Measurements from ENCODE around the gene APOL1.

Gene APOL1

GRCh38 chr22:36293606-36294292 lies 40.8 kb downstream of the APOL1 start:
- DNase-seq: no peak

GRCh38 chr22:36294293-36294620 lies 41.3 kb downstream of the APOL1 start:
- DNase-seq: no peak

GRCh38 chr22:36294801-36295200 lies 41.9 kb downstream of the APOL1 start:
- DNase-seq: no peak

- no peak for DNase-seq
Measured at GRCh38 chr22:36295247-36295646, 42.3 kb downstream of the APOL1 start.

- DNase-seq: no peak
Measured at GRCh38 chr22:36296690-36297089, 43.8 kb downstream of the APOL1 start.

- DNase-seq: no peak
Measured at GRCh38 chr22:36297568-36297967, 44.6 kb downstream of the APOL1 start.

GRCh38 chr22:36298118-36298517 lies 45.2 kb downstream of the APOL1 start:
- no peak for DNase-seq

GRCh38 chr22:36298601-36299000 lies 45.7 kb downstream of the APOL1 start:
- DNase-seq: no peak

- DNase-seq: no peak
Measured at GRCh38 chr22:36299295-36299694, 46.4 kb downstream of the APOL1 start.

- DNase-seq: no peak
Measured at GRCh38 chr22:36299911-36300310, 47.0 kb downstream of the APOL1 start.

- no peak for DNase-seq
Measured at GRCh38 chr22:36300396-36301212, 47.7 kb downstream of the APOL1 start.

- DNase-seq: peak; percentile 44
Measured at GRCh38 chr22:36301384-36301828, 48.5 kb downstream of the APOL1 start.

GRCh38 chr22:36301851-36302250 lies 48.9 kb downstream of the APOL1 start:
- DNase-seq: no peak

- DNase-seq: no peak
Measured at GRCh38 chr22:36302439-36303114, 49.6 kb downstream of the APOL1 start.

GRCh38 chr22:36303115-36303467 lies 50.2 kb downstream of the APOL1 start:
- DNase-seq: no peak

GRCh38 chr22:36303874-36304273 lies 50.9 kb downstream of the APOL1 start:
- DNase-seq: no peak

- DNase-seq: no peak
Measured at GRCh38 chr22:36304429-36304828, 51.5 kb downstream of the APOL1 start.

GRCh38 chr22:36305813-36306212 lies 52.9 kb downstream of the APOL1 start:
- no peak for DNase-seq

GRCh38 chr22:36306227-36306626 lies 53.3 kb downstream of the APOL1 start:
- no peak for DNase-seq

- DNase-seq: no peak
Measured at GRCh38 chr22:36308880-36309279, 55.9 kb downstream of the APOL1 start.

- DNase-seq: no peak
Measured at GRCh38 chr22:36311386-36312085, 58.6 kb downstream of the APOL1 start.

- no peak for DNase-seq
Measured at GRCh38 chr22:36315325-36315724, 62.4 kb downstream of the APOL1 start.

GRCh38 chr22:36316419-36316818 lies 63.5 kb downstream of the APOL1 start:
- DNase-seq: no peak
